Left renal cortex interstitium (tissue), 4 donors: ENCODE measurements around the gene KIAA1671. TPM values are rescaled to one million over a fixed set of nuclear protein-coding genes. Genes with fewer than 3 reads are reported as not detected.

Experiments
- DNase-seq, 4 donors: peaks; one replicate each; pipeline ENCODE4 v3.0.0-alpha.2; 2013; ENCODE audit warnings: low read depth in 4 of 4, low spot score in 2 of 4, missing footprints in 1 of 4
- polyA plus RNA-seq, 4 donors: library from polyadenylated mRNA; unstranded; fragments of 120-200 nt; gene quantifications; one replicate each; pipeline ENCODE4 v1.2.1, GENCODE V29; 2013; ENCODE audit not compliant: insufficient read length in 4 of 4

Gene KIAA1671
- polyA plus RNA-seq, 4 donors = 22.2 to 26.0 (median 24.9) TPM

DNA sequence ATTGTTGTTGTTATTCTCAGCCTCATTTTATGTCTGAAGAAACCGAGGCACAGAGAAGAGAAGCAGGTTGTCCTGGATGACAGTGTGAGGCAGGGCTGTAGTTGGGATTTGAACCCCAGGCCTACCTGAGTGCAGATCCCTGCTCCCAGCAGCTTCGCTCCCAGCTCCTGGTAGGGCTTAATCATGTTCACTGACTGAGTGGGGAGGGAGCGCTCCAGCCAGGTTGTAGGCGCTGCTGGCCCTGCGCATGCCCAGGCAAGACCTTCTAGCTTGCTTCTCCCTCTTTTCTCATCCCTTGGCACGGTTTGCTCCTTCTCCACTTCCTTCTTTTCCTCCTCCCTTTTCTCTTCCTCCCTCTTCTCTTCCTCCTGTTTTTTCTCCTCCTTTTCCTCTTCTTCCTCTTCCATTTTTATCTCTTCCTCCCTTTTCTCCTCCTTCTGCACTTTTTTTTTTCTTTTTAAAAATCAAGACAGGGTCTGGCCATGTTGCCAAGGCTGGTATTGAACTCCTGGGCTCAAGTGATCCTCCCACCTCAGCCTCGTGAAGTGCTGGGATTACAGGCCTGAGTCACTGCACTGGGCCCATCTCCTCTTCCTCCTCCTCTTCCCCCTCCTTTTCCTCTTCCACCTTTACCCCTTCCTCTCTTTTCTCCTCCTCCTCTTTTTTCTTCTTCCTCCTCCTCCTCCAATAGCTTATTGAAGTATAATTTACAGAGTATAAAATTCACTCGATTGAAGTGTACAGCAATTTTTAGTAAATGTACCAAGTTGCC, 109.3 kb downstream of the KIAA1671 start:
- DNase-seq = no peak

GRCh38 chr22:25062386-25063085, 110.0 kb downstream of the KIAA1671 start:
- no peak for DNase-seq

GRCh38 chr22:25064894-25065560, 112.5 kb downstream of the KIAA1671 start:
- DNase-seq = no peak

- DNase-seq = no peak
These were observed 114.4 kb downstream of the KIAA1671 start for GRCh38 chr22:25066861-25067435.

- no peak for DNase-seq
These were observed 115.4 kb downstream of the KIAA1671 start for GRCh38 chr22:25067851-25068421.

DNA sequence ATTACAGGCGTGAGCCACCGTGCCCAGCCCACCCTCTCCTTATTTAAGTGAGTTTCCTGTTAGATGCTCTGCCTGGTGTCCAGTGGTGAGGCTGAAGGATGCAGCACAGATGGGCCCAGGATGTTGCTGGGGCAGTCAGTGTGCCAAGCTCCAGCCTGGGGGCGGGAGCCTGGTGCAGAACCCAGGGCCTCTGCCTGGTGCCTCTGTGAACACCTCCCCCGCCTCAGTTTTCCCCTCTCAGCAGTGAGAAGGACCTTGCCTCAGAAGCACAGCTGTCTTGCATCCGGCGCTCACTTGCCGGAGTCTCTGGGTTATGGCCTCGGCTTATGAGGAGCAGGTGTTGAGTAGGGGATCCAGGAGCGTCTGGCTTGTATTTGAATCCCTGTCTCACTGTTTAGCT, 116.2 kb downstream of the KIAA1671 start:
- DNase-seq = no peak

DNA sequence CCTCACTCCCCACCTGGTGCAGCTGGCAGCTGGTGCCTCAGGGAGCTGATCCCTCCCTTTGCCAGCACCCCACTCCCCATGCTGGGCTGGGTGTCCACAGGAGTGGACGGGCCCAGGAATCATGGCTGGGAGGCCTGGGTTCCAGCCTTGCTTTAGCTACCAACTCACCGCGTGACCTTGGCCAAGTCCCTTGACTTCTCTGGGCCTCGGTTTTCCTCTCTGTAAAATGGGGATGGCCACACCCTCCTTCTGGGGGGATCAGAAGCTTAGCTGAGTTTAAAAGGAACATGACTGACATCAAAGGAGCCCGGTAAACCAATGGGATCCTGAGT, 116.9 kb downstream of the KIAA1671 start:
- DNase-seq = no peak

DNA sequence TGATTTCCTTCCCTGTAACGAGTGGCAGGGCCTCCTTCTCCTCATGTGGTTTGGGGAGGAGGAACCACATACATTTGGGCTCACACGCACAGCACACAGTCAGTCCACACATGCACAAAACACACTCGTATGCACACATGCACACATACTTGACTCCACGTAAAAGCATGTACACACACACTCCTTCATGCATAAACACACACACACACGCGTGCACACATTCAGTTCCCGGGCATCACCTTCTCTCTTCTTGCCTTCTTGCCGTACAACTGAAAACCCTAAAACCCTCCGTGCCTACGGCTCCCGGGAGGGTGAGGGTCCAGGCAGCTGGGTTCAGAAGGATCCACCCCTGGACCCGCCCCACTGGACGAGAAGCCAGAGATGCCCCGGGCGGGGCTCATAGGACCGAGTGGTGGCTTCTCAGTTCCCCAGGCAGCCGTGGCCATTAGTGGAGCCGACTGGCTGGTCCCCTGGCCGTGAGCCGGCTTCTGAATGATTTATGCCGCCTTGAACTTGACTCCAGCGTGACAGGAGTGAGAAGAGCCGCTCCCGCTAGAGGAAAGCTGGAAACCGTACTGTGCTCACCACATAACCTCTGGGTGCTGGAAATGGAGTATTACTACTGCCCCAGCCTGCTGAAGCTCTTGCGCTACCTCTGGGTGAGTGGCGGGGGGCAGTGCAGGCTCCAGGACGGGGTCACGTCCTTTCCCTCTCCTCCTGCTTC, 117.4 kb downstream of the KIAA1671 start:
- DNase-seq = peak in 1 of 4 donors; percentile 59

DNA sequence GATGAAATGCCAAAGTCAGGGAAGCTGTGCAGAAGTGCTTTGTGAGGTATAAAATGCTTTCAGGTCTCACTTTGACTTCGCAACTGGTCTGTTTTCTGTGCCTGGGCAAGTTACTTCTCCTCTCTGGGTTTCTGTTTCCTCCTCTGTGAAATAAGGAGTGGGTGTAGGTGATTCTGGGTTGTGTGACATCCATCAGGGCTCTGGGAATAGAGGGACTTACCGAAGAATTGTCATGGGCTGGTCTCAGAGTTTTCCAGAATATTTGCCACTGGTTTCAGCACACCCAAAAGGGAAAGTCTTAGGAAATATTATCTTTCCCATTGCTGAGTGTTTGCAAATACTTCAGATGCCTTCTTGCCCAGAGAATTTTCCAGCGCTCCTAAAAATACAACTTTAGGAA, 118.4 kb downstream of the KIAA1671 start:
- DNase-seq = no peak

DNA sequence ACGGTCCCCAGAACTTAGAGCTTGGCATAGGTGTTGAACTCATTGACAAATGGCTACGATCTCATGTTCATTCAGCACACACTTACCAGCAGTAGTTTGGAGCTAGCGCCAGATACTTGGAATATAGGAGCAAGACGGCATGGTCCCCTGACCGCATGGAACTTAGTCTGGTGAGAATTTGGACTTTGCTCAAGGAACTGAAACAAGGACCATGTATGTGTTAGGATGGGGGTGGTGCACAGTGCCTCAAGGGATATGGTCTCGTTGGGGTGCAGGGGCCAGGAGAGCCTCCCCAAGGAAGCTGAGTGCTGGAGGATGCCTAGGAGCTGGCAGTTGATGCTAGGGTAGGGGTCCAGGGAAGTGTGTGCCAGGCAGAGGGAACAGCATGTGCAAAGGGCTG, 119.2 kb downstream of the KIAA1671 start:
- DNase-seq = no peak

GRCh38 chr22:25072406-25072805, 119.9 kb downstream of the KIAA1671 start:
- no peak for DNase-seq

DNA sequence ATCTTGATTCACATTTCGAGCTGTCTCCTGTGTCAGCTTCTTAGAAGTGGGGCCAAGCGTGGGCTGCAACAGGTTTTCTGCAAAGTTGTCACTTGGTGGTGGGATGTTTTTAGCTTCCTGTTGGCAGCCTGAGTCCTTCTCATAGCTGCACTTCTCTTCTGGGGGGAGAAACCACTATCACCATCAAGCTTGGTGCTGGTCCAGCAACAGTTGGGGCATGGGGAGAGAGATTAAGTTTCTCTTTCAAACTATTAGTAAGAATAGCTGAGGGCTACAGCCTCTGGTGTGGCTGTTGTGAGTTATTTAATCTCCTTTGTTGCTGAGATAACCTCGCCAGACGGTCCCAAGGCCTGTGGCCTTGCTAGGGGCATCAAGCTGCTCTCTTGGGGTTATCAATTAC, 123.8 kb downstream of the KIAA1671 start:
- DNase-seq = no peak

GRCh38 chr22:25077056-25077455, 124.5 kb downstream of the KIAA1671 start:
- no peak for DNase-seq

DNA sequence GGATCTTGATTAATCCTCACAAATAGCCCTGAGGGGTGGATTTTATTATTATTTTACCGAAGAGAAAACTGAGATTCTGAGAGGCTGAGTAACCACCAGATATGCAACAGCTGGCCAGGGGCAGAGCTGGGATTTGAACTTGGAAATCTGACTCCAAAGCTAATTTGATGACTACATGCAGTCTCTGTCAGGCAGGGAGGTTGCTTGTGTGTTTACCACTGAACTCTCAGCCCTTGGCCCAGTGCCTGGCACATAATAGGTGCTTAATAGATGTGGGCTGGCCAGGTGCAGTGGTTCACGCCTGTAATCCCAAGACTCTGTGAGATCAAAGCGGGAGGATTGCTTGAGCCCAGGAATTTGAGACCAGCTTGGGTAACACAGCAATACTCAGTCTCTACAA, 125.4 kb downstream of the KIAA1671 start:
- no peak for DNase-seq

GRCh38 chr22:25078591-25078990, 126.1 kb downstream of the KIAA1671 start:
- DNase-seq = no peak

- DNase-seq = no peak
These were observed 128.3 kb downstream of the KIAA1671 start for GRCh38 chr22:25080855-25081254.

GRCh38 chr22:25081409-25081824, 128.9 kb downstream of the KIAA1671 start:
- no peak for DNase-seq

DNA sequence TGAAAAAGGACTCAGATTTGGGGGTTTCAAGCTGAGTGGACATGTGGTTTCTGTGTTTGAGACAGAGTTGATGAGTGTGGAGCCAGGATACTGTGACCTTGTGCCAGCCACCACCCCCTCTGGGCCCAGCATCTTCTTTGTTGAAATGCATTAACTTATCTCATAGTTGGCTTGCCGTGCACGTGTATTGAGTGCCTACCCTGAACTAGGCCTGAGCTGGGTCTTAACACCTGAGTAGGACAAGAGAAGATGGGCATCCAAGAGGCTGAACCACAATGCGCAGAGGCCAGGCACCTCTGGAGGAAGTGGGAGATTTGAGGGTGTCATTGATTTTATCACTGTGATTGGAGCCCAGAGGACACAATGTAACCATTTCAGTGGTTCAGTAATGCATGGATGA, 129.6 kb downstream of the KIAA1671 start:
- DNase-seq = no peak

- DNase-seq = no peak
These were observed 130.7 kb downstream of the KIAA1671 start for GRCh38 chr22:25083056-25083806.

DNA sequence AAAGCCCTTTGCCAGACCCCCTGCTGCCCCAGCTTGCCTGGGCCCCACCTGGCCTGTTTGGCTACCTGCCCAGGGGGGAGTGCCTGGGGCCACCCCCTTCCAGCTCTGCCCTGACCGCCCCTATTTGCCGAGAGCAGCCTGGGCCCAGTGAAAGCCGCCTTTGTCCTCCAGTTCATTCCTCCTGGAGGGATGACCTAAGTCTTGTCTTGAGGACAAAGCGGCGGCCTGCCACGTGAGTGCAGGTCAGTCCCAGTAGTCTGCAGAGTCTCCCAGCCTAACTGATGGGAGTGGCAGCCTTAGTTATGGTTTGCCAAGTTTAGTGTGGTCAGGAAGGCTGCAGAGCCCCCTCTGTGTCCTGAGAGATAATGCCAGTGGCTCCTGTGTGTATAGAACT, 131.3 kb downstream of the KIAA1671 start:
- DNase-seq = no peak
